Measurements from ENCODE around the gene SLC22A7. TPM values are rescaled to one million over a fixed set of nuclear protein-coding genes. Genes with fewer than 3 reads are reported as not detected.

The SLC22A7 gene
- total RNA-seq, 1 donor from 2014 or later = not detected

- peaks cover 9 to 34% (median 14%) of the 10 kb centered on the region in 3 donors for H3K27me3 ChIP-seq (ENCODE audit: control insufficient read depth in 3 of 3, insufficient read depth in 3 of 3, low read length in 3 of 3)
- H3K4me3 ChIP-seq (ENCODE audit: low read length in 3 of 3) = no peak overlapping the region
- no peaks in the 10 kb centered on the region for H3K36me3 ChIP-seq (ENCODE audit: control insufficient read depth in 3 of 3, insufficient read depth in 3 of 3, low read length in 3 of 3)
- no peaks in the 10 kb centered on the region for H3K9me3 ChIP-seq (ENCODE audit: control insufficient read depth in 3 of 3, low read length in 3 of 3)
- H3K9ac ChIP-seq (ENCODE audit: low read depth in 1 of 3, low read length in 3 of 3) = no peak overlapping the region
- H3K4me1 ChIP-seq (ENCODE audit: control insufficient read depth in 3 of 3, insufficient read depth in 3 of 3, low read length in 3 of 3) = peaks cover 5 to 23% (median 10%) of the 10 kb centered on the region in 3 donors
- H3K27ac ChIP-seq (ENCODE audit: low read depth, low read length) = peak overlapping the region; percentile 62
Observed at GRCh38 chr6:43267619-43268354, 30.3 kb upstream of the SLC22A7 start.

GRCh38 chr6:43268355-43268700 is 29.7 kb upstream of the SLC22A7 start:
- Histone ChIP-seq H3K9ac (ENCODE audit: low read depth in 1 of 3, low read length in 3 of 3) (peak overlapping the region in 1 of 3 donors; percentile 33), H3K4me1 (ENCODE audit: control insufficient read depth in 3 of 3, insufficient read depth in 3 of 3, low read length in 3 of 3) (peaks cover 5 to 23% (median 10%) of the 10 kb centered on the region in 3 donors), H3K9me3 (ENCODE audit: control insufficient read depth in 3 of 3, low read length in 3 of 3) (no peaks in the 10 kb centered on the region), H3K36me3 (ENCODE audit: control insufficient read depth in 3 of 3, insufficient read depth in 3 of 3, low read length in 3 of 3) (no peaks in the 10 kb centered on the region), H3K27ac (ENCODE audit: low read depth, low read length) (peak overlapping the region; percentile 62), H3K4me3 (ENCODE audit: low read length in 3 of 3) (no peak overlapping the region), H3K27me3 (ENCODE audit: control insufficient read depth in 3 of 3, insufficient read depth in 3 of 3, low read length in 3 of 3) (peaks cover 9 to 37% (median 14%) of the 10 kb centered on the region in 3 donors)

GRCh38 chr6:43268782-43269272 is 29.2 kb upstream of the SLC22A7 start:
- Histone ChIP-seq H3K9ac (ENCODE audit: low read depth in 1 of 3, low read length in 3 of 3) (peak overlapping the region in 1 of 3 donors; percentile 33), H3K9me3 (ENCODE audit: control insufficient read depth in 3 of 3, low read length in 3 of 3) (no peaks in the 10 kb centered on the region), H3K4me1 (ENCODE audit: control insufficient read depth in 3 of 3, insufficient read depth in 3 of 3, low read length in 3 of 3) (peaks cover 5 to 23% (median 10%) of the 10 kb centered on the region in 3 donors), H3K4me3 (ENCODE audit: low read length in 3 of 3) (peak overlapping the region; percentile 46 to 59 (median 52)), H3K36me3 (ENCODE audit: control insufficient read depth in 3 of 3, insufficient read depth in 3 of 3, low read length in 3 of 3) (no peaks in the 10 kb centered on the region), H3K27ac (ENCODE audit: low read depth, low read length) (peak overlapping the region; percentile 62), H3K27me3 (ENCODE audit: control insufficient read depth in 3 of 3, insufficient read depth in 3 of 3, low read length in 3 of 3) (peaks cover 9 to 42% (median 16%) of the 10 kb centered on the region in 3 donors)

- no peaks in the 10 kb centered on the region for H3K36me3 ChIP-seq (ENCODE audit: control insufficient read depth in 3 of 3, insufficient read depth in 3 of 3, low read length in 3 of 3)
- peak overlapping the region in 1 of 3 donors; percentile 25 for H3K9ac ChIP-seq (ENCODE audit: low read depth in 1 of 3, low read length in 3 of 3)
- H3K9me3 ChIP-seq (ENCODE audit: control insufficient read depth in 3 of 3, low read length in 3 of 3) = no peaks in the 10 kb centered on the region
- no peak overlapping the region for H3K27ac ChIP-seq (ENCODE audit: low read depth, low read length)
- H3K4me3 ChIP-seq (ENCODE audit: low read length in 3 of 3) = peak overlapping the region; percentile 46 to 59 (median 52)
- peaks cover 5 to 23% (median 10%) of the 10 kb centered on the region in 3 donors for H3K4me1 ChIP-seq (ENCODE audit: control insufficient read depth in 3 of 3, insufficient read depth in 3 of 3, low read length in 3 of 3)
- peaks cover 14 to 48% (median 23%) of the 10 kb centered on the region in 3 donors for H3K27me3 ChIP-seq (ENCODE audit: control insufficient read depth in 3 of 3, insufficient read depth in 3 of 3, low read length in 3 of 3)
Observed at GRCh38 chr6:43269273-43270007, 28.6 kb upstream of the SLC22A7 start.

GRCh38 chr6:43271103-43271815 is 26.8 kb upstream of the SLC22A7 start:
- H3K9ac ChIP-seq (ENCODE audit: low read depth in 1 of 3, low read length in 3 of 3) = no peak overlapping the region
- peaks cover 5 to 26% (median 13%) of the 10 kb centered on the region in 3 donors for H3K4me1 ChIP-seq (ENCODE audit: control insufficient read depth in 3 of 3, insufficient read depth in 3 of 3, low read length in 3 of 3)
- H3K27ac ChIP-seq (ENCODE audit: low read depth, low read length) = no peak overlapping the region
- H3K36me3 ChIP-seq (ENCODE audit: control insufficient read depth in 3 of 3, insufficient read depth in 3 of 3, low read length in 3 of 3) = no peaks in the 10 kb centered on the region
- H3K4me3 ChIP-seq (ENCODE audit: low read length in 3 of 3) = no peak overlapping the region
- H3K9me3 ChIP-seq (ENCODE audit: control insufficient read depth in 3 of 3, low read length in 3 of 3) = no peaks in the 10 kb centered on the region
- peaks cover 26 to 58% (median 32%) of the 10 kb centered on the region in 3 donors for H3K27me3 ChIP-seq (ENCODE audit: control insufficient read depth in 3 of 3, insufficient read depth in 3 of 3, low read length in 3 of 3)

- no peak overlapping the region for H3K27ac ChIP-seq (ENCODE audit: low read depth, low read length)
- no peak overlapping the region for H3K9ac ChIP-seq (ENCODE audit: low read depth in 1 of 3, low read length in 3 of 3)
- no peaks in the 10 kb centered on the region for H3K36me3 ChIP-seq (ENCODE audit: control insufficient read depth in 3 of 3, insufficient read depth in 3 of 3, low read length in 3 of 3)
- H3K27me3 ChIP-seq (ENCODE audit: control insufficient read depth in 3 of 3, insufficient read depth in 3 of 3, low read length in 3 of 3) = peaks cover 33 to 64% (median 38%) of the 10 kb centered on the region in 3 donors
- H3K9me3 ChIP-seq (ENCODE audit: control insufficient read depth in 3 of 3, low read length in 3 of 3) = no peaks in the 10 kb centered on the region
- no peak overlapping the region for H3K4me3 ChIP-seq (ENCODE audit: low read length in 3 of 3)
- H3K4me1 ChIP-seq (ENCODE audit: control insufficient read depth in 3 of 3, insufficient read depth in 3 of 3, low read length in 3 of 3) = peaks cover 5 to 26% (median 13%) of the 10 kb centered on the region in 3 donors
Observed at GRCh38 chr6:43271944-43272343, 26.1 kb upstream of the SLC22A7 start.

- H3K4me1 ChIP-seq (ENCODE audit: control insufficient read depth in 3 of 3, insufficient read depth in 3 of 3, low read length in 3 of 3) = peaks cover 0 to 17% (median 10%) of the 10 kb centered on the region in 3 donors
- peaks cover 33 to 68% (median 39%) of the 10 kb centered on the region in 3 donors for H3K27me3 ChIP-seq (ENCODE audit: control insufficient read depth in 3 of 3, insufficient read depth in 3 of 3, low read length in 3 of 3)
- H3K9ac ChIP-seq (ENCODE audit: low read depth in 1 of 3, low read length in 3 of 3) = no peak overlapping the region
- H3K27ac ChIP-seq (ENCODE audit: low read depth, low read length) = no peak overlapping the region
- H3K36me3 ChIP-seq (ENCODE audit: control insufficient read depth in 3 of 3, insufficient read depth in 3 of 3, low read length in 3 of 3) = no peaks in the 10 kb centered on the region
- no peak overlapping the region for H3K4me3 ChIP-seq (ENCODE audit: low read length in 3 of 3)
- H3K9me3 ChIP-seq (ENCODE audit: control insufficient read depth in 3 of 3, low read length in 3 of 3) = no peaks in the 10 kb centered on the region
Observed at GRCh38 chr6:43273707-43274106, 24.4 kb upstream of the SLC22A7 start.

- Histone ChIP-seq H3K36me3 (ENCODE audit: control insufficient read depth in 3 of 3, insufficient read depth in 3 of 3, low read length in 3 of 3) (no peaks in the 10 kb centered on the region), H3K27me3 (ENCODE audit: control insufficient read depth in 3 of 3, insufficient read depth in 3 of 3, low read length in 3 of 3) (peaks cover 33 to 63% (median 45%) of the 10 kb centered on the region in 3 donors), H3K4me3 (ENCODE audit: low read length in 3 of 3) (no peak overlapping the region), H3K27ac (ENCODE audit: low read depth, low read length) (no peak overlapping the region), H3K9ac (ENCODE audit: low read depth in 1 of 3, low read length in 3 of 3) (no peak overlapping the region), H3K4me1 (ENCODE audit: control insufficient read depth in 3 of 3, insufficient read depth in 3 of 3, low read length in 3 of 3) (peaks cover 0 to 10% (median 4%) of the 10 kb centered on the region in 3 donors), H3K9me3 (ENCODE audit: control insufficient read depth in 3 of 3, low read length in 3 of 3) (no peaks in the 10 kb centered on the region)
Observed at GRCh38 chr6:43274127-43274915, 23.7 kb upstream of the SLC22A7 start.

- Histone ChIP-seq H3K9ac (ENCODE audit: low read depth in 1 of 3, low read length in 3 of 3) (no peak overlapping the region), H3K27ac (ENCODE audit: low read depth, low read length) (no peak overlapping the region), H3K9me3 (ENCODE audit: control insufficient read depth in 3 of 3, low read length in 3 of 3) (no peaks in the 10 kb centered on the region), H3K36me3 (ENCODE audit: control insufficient read depth in 3 of 3, insufficient read depth in 3 of 3, low read length in 3 of 3) (no peaks in the 10 kb centered on the region), H3K27me3 (ENCODE audit: control insufficient read depth in 3 of 3, insufficient read depth in 3 of 3, low read length in 3 of 3) (peaks cover 33 to 60% (median 50%) of the 10 kb centered on the region in 3 donors), H3K4me1 (ENCODE audit: control insufficient read depth in 3 of 3, insufficient read depth in 3 of 3, low read length in 3 of 3) (peaks cover 0 to 4% (median 3%) of the 10 kb centered on the region in 3 donors), H3K4me3 (ENCODE audit: low read length in 3 of 3) (no peak overlapping the region)
Observed at GRCh38 chr6:43274916-43275597, 23.0 kb upstream of the SLC22A7 start.

All from skeletal muscle tissue (tissue), 4 donors.